ENCODE data around the gene KRT3. TPM values are rescaled to one million over a fixed set of nuclear protein-coding genes. Genes with fewer than 3 reads are reported as not detected.

KRT3 gene
- total RNA-seq, 1 donor from 2014 or later: 0.09 TPM

DNA sequence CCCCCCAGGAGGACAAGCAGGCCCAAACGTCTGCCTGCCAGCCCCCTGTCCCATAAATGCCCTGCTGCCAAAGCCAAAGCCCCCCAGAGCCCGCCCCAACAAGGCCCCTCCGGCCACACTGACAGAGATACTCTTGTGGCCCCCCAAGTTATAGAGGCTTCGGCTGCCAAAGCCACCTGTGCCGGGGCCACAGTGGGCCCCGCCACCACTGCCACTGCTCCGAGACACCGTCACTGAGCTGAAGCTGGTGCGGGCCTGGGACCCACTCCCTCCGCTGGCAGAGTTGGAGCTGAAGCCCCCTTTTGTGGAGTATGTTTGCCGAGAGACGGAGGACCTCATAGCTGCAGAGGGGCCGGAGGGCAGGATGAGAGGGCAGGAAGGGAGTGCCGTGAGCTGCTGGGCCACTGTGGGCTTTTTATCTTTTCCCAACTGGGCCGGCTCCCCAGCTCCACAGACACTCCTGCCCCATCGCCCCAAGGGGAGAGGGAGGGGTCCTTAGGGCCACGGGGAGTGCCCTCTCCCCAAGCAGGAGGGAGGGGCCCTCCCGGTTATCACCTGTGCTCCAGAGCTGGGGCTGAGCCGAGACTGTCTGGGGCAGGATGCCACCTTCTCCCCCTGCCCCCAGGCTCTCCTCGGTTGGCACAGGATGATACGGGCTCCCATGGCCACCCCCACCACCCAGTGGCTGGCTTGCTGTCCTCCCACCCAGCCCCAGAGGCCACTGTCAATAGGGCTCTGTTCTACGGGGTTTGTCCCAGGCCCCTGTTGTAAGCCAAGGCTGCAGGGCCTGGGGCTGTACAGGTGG lies 38.2 kb upstream of the KRT3 start, which contains the start of gene KRT79:
Gene KRT79 (minus strand): TSS at position 390 of the 805 bp plus-strand sequence. CDS start 51 bp downstream, at position 339.
- H3K9me3 ChIP-seq (ENCODE audit: insufficient read depth, low read depth, low read length): no peaks in the 10 kb centered on the region
- no peak within 1 kb of the TSS for H2AFZ ChIP-seq (ENCODE audit: low read depth, low read length)
- no peak within 1 kb of the TSS for H3K4me2 ChIP-seq (ENCODE audit: low read length)
- H3K9ac ChIP-seq (ENCODE audit: low read length): peak within 1 kb of the TSS; percentile 75
- H3K4me3 ChIP-seq (ENCODE audit: insufficient read depth, low read depth, low read length): no peak within 1 kb of the TSS
- no peak for FAIRE-seq
- no peaks in the 10 kb centered on the region for H3K79me2 ChIP-seq (ENCODE audit: insufficient read depth, low read length)
- Mint-ChIP-seq H3K27me3 (ENCODE audit: low read depth, unreplicated experiment) (peaks cover 17% of the 10 kb centered on the region), H3K4me3 (ENCODE audit: unreplicated experiment) (no peak within 1 kb of the TSS), H3K9me3 (ENCODE audit: unreplicated experiment) (peaks cover 2% of the 10 kb centered on the region), H3K27ac (ENCODE audit: unreplicated experiment) (no peak within 1 kb of the TSS), H3K36me3 (ENCODE audit: low read depth, unreplicated experiment) (no peaks in the 10 kb centered on the region), H3K4me1 (ENCODE audit: low read depth, unreplicated experiment) (peaks cover 28% of the 10 kb centered on the region)
- DNase-seq (ENCODE audit: low read depth): no peak
- H3K27ac ChIP-seq (ENCODE audit: low read depth, low read length): peak within 1 kb of the TSS; percentile 88
- H3K36me3 ChIP-seq (ENCODE audit: insufficient read depth, low read length): no peaks in the 10 kb centered on the region
- no peaks in the 10 kb centered on the region for H4K20me1 ChIP-seq (ENCODE audit: insufficient read depth, low read length)
- peaks cover 39% of the 10 kb centered on the region for H3K4me1 ChIP-seq (ENCODE audit: insufficient read depth, low read length)
- H3K27me3 ChIP-seq (ENCODE audit: insufficient read depth, low read length): no peaks in the 10 kb centered on the region
- TF ChIP-seq EZH2 (IDR thresholded peaks at IDR 0.05; ENCODE audit: insufficient read depth, low read length): no peak
- TF ChIP-seq, protein P1, sequence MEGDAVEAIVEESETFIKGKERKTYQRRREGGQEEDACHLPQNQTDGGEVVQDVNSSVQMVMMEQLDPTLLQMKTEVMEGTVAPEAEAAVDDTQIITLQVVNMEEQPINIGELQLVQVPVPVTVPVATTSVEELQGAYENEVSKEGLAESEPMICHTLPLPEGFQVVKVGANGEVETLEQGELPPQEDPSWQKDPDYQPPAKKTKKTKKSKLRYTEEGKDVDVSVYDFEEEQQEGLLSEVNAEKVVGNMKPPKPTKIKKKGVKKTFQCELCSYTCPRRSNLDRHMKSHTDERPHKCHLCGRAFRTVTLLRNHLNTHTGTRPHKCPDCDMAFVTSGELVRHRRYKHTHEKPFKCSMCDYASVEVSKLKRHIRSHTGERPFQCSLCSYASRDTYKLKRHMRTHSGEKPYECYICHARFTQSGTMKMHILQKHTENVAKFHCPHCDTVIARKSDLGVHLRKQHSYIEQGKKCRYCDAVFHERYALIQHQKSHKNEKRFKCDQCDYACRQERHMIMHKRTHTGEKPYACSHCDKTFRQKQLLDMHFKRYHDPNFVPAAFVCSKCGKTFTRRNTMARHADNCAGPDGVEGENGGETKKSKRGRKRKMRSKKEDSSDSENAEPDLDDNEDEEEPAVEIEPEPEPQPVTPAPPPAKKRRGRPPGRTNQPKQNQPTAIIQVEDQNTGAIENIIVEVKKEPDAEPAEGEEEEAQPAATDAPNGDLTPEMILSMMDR (IDR thresholded peaks at IDR 0.05; ENCODE audit: insufficient read depth, low read depth, low read length): no peak

DNA sequence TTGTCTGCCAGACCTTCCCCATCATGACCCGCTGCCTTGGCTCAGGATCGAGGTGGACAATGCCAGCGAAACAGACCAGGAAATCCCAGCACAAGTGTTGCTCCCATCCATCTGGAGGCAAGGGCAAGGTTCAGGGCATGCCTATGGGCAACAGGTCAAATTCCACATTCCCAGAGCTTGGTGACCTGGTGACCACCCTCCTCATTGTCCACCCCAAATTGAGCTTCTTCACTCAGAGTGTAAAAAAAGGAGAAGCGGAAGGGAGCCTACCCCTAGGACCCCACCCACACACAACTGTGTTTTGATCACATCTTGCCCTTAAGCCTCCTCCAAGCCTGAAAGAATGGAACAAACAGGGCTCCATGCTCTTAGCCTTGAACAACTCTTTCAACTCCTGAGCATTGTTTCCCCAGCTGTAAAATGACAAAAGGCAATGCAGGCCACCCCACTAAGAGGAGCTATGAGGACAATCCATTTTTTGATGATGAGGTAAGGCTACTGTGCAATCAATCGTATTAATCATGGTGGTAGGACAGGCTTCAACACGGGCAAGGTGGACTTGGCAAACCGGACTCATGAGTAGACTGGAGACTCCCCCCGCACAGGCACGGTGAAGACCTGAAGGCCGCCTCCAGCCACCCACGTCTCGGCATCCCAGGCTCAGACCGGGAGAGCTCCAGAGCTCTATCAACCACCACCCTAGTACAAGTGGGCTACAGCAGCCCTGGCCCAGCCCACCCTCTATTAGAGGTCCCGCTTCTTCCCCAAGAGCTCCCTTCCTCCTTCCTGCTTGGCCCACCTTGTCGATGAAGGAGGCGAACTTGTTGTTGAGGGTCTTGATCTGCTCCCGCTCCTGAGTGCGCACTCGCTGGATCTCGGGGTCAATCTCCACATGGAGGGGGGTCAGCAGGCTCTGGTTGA lies 37.3 kb upstream of the KRT3 start:
- no peak overlapping the region for H3K4me3 Mint-ChIP-seq (ENCODE audit: unreplicated experiment)
- no peaks in the 10 kb centered on the region for H3K27me3 ChIP-seq (ENCODE audit: insufficient read depth, low read length)
- H3K4me1 ChIP-seq (ENCODE audit: insufficient read depth, low read length): peaks cover 32% of the 10 kb centered on the region
- no peaks in the 10 kb centered on the region for H3K79me2 ChIP-seq (ENCODE audit: insufficient read depth, low read length)
- H3K4me2 ChIP-seq (ENCODE audit: low read length): no peak overlapping the region
- no peaks in the 10 kb centered on the region for H3K9me3 ChIP-seq (ENCODE audit: insufficient read depth, low read depth, low read length)
- H3K36me3 ChIP-seq (ENCODE audit: insufficient read depth, low read length): no peaks in the 10 kb centered on the region
- H4K20me1 ChIP-seq (ENCODE audit: insufficient read depth, low read length): no peaks in the 10 kb centered on the region
- FAIRE-seq (no peak), DNase-seq (ENCODE audit: low read depth) (peak; percentile 24)
- peaks cover 2% of the 10 kb centered on the region for H3K9me3 Mint-ChIP-seq (ENCODE audit: unreplicated experiment)
- H2AFZ ChIP-seq (ENCODE audit: low read depth, low read length): no peak overlapping the region
- H3K27ac Mint-ChIP-seq (ENCODE audit: unreplicated experiment): no peak overlapping the region
- TF ChIP-seq, protein P1 (IDR thresholded peaks at IDR 0.05; ENCODE audit: insufficient read depth, low read depth, low read length): no peak
- no peak for TF ChIP-seq EZH2 (IDR thresholded peaks at IDR 0.05; ENCODE audit: insufficient read depth, low read length)
- no peak overlapping the region for H3K4me3 ChIP-seq (ENCODE audit: insufficient read depth, low read depth, low read length)
- peaks cover 11% of the 10 kb centered on the region for H3K27me3 Mint-ChIP-seq (ENCODE audit: low read depth, unreplicated experiment)
- H3K9ac ChIP-seq (ENCODE audit: low read length): no peak overlapping the region
- H3K4me1 Mint-ChIP-seq (ENCODE audit: low read depth, unreplicated experiment): peaks cover 30% of the 10 kb centered on the region
- no peak overlapping the region for H3K27ac ChIP-seq (ENCODE audit: low read depth, low read length)
- no peaks in the 10 kb centered on the region for H3K36me3 Mint-ChIP-seq (ENCODE audit: low read depth, unreplicated experiment)

All from astrocyte (in vitro differentiated cells and primary cell).